K562 (cell line): ENCODE measurements around the gene MAP3K7.

Source experiments
- ARHGAP35 ChIP-seq: fragments of 450-650 bp; IDR thresholded peaks from 2 replicates; pipeline ENCODE4 v1.6.1; 2018; ENCODE audit not compliant: partially characterized antibody
- CTCF ChIP-seq, 3 experiments: IDR thresholded peaks in 2 of 3; conservative IDR thresholded peaks in 1 of 3; 2 replicates each; pipeline ENCODE4 v1.5.1; 2011 to 2012; ENCODE audit warnings: low read length in 3 of 3, mild to moderate bottlenecking in 3 of 3, control low read depth in 2 of 3, improper control_type of control experiment in 1 of 3, inconsistent platforms in 1 of 3, low read depth in 1 of 3, mixed read lengths in 1 of 3, moderate library complexity in 1 of 3; ENCODE audit not compliant: insufficient read depth in 2 of 3
- NFIX ChIP-seq: fragments of 250-450 bp; sonication (Bioruptor Pico); IDR thresholded peaks from 2 replicates; pipeline ENCODE4 v1.4.0; 2020; ENCODE audit warnings: low read depth, mild to moderate bottlenecking, moderate library complexity
- ZBED1 ChIP-seq: IDR thresholded peaks from 2 replicates; pipeline ENCODE4 v1.6.1; 2014

GRCh38 chr6:90596967-90597539, 10.2 kb upstream of the MAP3K7 start:
- TF ChIP-seq NFIX (CRISPR knock-in tag) (no peak), ARHGAP35 (no peak), ZBED1 (no peak), CTCF (IDR thresholded peaks at IDR 0.05 in 2 of 3, conservative IDR thresholded peaks at IDR 0.05 in 1 of 3; ENCODE audit: insufficient read depth in 2 of 3, low read depth in 1 of 3, low read length in 3 of 3) (no peak)
